GM23338 (cell line): Measurements from ENCODE around the gene CLASRP. TPM values are rescaled to one million over a fixed set of nuclear protein-coding genes. Genes with fewer than 3 reads are reported as not detected.

Experiments
- ATAC-seq: fragments of 200-7000 bp; cut with Tn5 transposase; 3 replicates; pipeline ENCODE4 v1.9.1; 2020
- DNase-seq: peaks from one replicate; pipeline ENCODE4 v3.0.0-alpha.2; 2015; ENCODE audit warnings: low spot score
- H2AFZ ChIP-seq: fragments of 200-600 bp; sonication (generic); 2 replicates; pipeline ENCODE4 v1.8.0; 2016; ENCODE audit warnings: antibody characterized with exemption, mild to moderate bottlenecking, moderate library complexity
- H3F3A ChIP-seq: fragments of 200-600 bp; sonication (generic); replicated peaks from 2 replicates; pipeline ENCODE4 v1.8.0; 2017; ENCODE audit warnings: antibody characterized with exemption, mixed run types, low read depth
- H3K27ac ChIP-seq: fragments of 200-600 bp; sonication (generic); 2 replicates; pipeline ENCODE4 v1.6.1; 2016; ENCODE audit warnings: low read depth
- H3K27me3 ChIP-seq: fragments of 200-600 bp; sonication (generic); 2 replicates; pipeline ENCODE4 v1.8.0; 2016; ENCODE audit warnings: mild to moderate bottlenecking, mixed run types, moderate library complexity; ENCODE audit not compliant: insufficient read depth
- H3K36me3 ChIP-seq: fragments of 200-600 bp; sonication (generic); 2 replicates; pipeline ENCODE4 v1.8.0; 2016; ENCODE audit warnings: mild to moderate bottlenecking; ENCODE audit not compliant: insufficient read depth
- H3K4me1 ChIP-seq: fragments of 200-600 bp; sonication (generic); 2 replicates; pipeline ENCODE4 v1.8.0; 2016; ENCODE audit warnings: mild to moderate bottlenecking, moderate library complexity; ENCODE audit not compliant: insufficient read depth
- H3K4me2 ChIP-seq: fragments of 200-600 bp; sonication (generic); 2 replicates; pipeline ENCODE4 v1.7.1; 2017; ENCODE audit warnings: mixed run types
- H3K4me3 ChIP-seq: fragments of 200-600 bp; sonication (generic); 2 replicates; pipeline ENCODE4 v1.6.1; 2016; ENCODE audit warnings: mixed run types
- H3K79me2 ChIP-seq: fragments of 200-600 bp; sonication (generic); replicated peaks from 2 replicates; pipeline ENCODE4 v1.8.0; 2017; ENCODE audit warnings: mild to moderate bottlenecking; ENCODE audit not compliant: insufficient read depth
- H3K9me2 ChIP-seq: fragments of 200-600 bp; sonication (generic); 2 replicates; pipeline ENCODE4 v1.8.0; 2017; ENCODE audit not compliant: insufficient read depth
- H4K20me1 ChIP-seq: fragments of 200-600 bp; sonication (generic); replicated peaks from 2 replicates; pipeline ENCODE4 v1.8.0; 2017; ENCODE audit warnings: mild to moderate bottlenecking; ENCODE audit not compliant: insufficient read depth
- H3K27ac Mint-ChIP-seq: 2 replicates; pipeline ENCODE4 v1.8.0; 2020; ENCODE audit warnings: inconsistent platforms, mild to moderate bottlenecking, moderate library complexity, mixed read lengths
- H3K27me3 Mint-ChIP-seq: 3 replicates; pipeline ENCODE4 v1.8.0; 2022; ENCODE audit warnings: low read depth, mild to moderate bottlenecking, moderate library complexity, mixed read lengths, inconsistent platforms; ENCODE audit not compliant: insufficient read depth, poor library complexity
- H3K36me3 Mint-ChIP-seq: 3 replicates; pipeline ENCODE4 v1.8.0; 2021; ENCODE audit warnings: low read depth, mild to moderate bottlenecking, inconsistent platforms, moderate library complexity, mixed read lengths
- H3K4me1 Mint-ChIP-seq: 3 replicates; pipeline ENCODE4 v1.8.0; 2020; ENCODE audit warnings: mild to moderate bottlenecking, inconsistent platforms, mixed read lengths
- H3K4me3 Mint-ChIP-seq: 3 replicates; pipeline ENCODE4 v1.8.0; 2021; ENCODE audit warnings: moderate library complexity, mild to moderate bottlenecking, inconsistent platforms, mixed read lengths
- H3K9me3 Mint-ChIP-seq: 3 replicates; pipeline ENCODE4 v1.8.0; 2020; ENCODE audit warnings: moderate library complexity, mild to moderate bottlenecking, inconsistent platforms, mixed read lengths
- CREB1 ChIP-seq: fragments of 250-450 bp; sonication (Bioruptor Pico); IDR thresholded peaks from 2 replicates; pipeline ENCODE4 v1.5.0; 2020; ENCODE audit warnings: low read depth, mild to moderate bottlenecking, moderate library complexity
- EZH2 ChIP-seq: fragments of 200-600 bp; sonication (generic); IDR thresholded peaks from one replicate; pipeline ENCODE4 v1.8.0; 2017; ENCODE audit warnings: antibody characterized with exemption, mild to moderate bottlenecking, low read depth; ENCODE audit not compliant: unreplicated experiment
- EZH2phosphoT487 ChIP-seq: fragments of 200-600 bp; sonication (generic); IDR thresholded peaks from one replicate; pipeline ENCODE4 v1.8.1; 2018; ENCODE audit warnings: antibody characterized with exemption; ENCODE audit not compliant: unreplicated experiment
- JUNB ChIP-seq: IDR thresholded peaks from one replicate; pipeline ENCODE4 v1.6.1; 2016; ENCODE audit warnings: antibody characterized with exemption; ENCODE audit not compliant: unreplicated experiment
- NANOG ChIP-seq: IDR thresholded peaks from 2 replicates; pipeline ENCODE4 v1.6.1; 2016; ENCODE audit warnings: antibody characterized with exemption, borderline replicate concordance
- POLR2AphosphoS5 ChIP-seq: IDR thresholded peaks from 2 replicates; pipeline ENCODE4 v1.6.1; 2016; ENCODE audit warnings: antibody characterized with exemption, low read depth
- STAT1 ChIP-seq: IDR thresholded peaks from one replicate; pipeline ENCODE4 v1.6.1; 2016; ENCODE audit warnings: antibody characterized with exemption; ENCODE audit not compliant: unreplicated experiment
- ZNF114 ChIP-seq: fragments of 250-450 bp; sonication (Bioruptor Pico); IDR thresholded peaks from 2 replicates; pipeline ENCODE4 v1.5.0; 2020; ENCODE audit warnings: mild to moderate bottlenecking, moderate library complexity
- ZNF331 ChIP-seq: fragments of 250-450 bp; sonication (Bioruptor Pico); IDR thresholded peaks from 2 replicates; pipeline ENCODE4 v1.5.0; 2020; ENCODE audit warnings: low read depth, mild to moderate bottlenecking, moderate library complexity
- polyA plus RNA-seq: library from polyadenylated mRNA; unstranded; fragments of >200 nt; fragmentation: Nextera tagmentation; extraction: Ambion mirVana; gene quantifications from 2 replicates; pipeline ENCODE4 v1.2.1, GENCODE V29; 2016
- total RNA-seq: library from RNA; depleted of rRNA; stranded (reverse); fragments of >200 nt; shearing (Covaris generic); gene quantifications from 2 replicates; pipeline ENCODE4 v1.2.3, GENCODE V29; 2014
- TF ChIP-seq, protein P1 (sequence below): IDR thresholded peaks from one replicate; pipeline ENCODE4 v1.6.1; 2018; ENCODE audit warnings: antibody characterized with exemption; ENCODE audit not compliant: unreplicated experiment
- TF ChIP-seq, protein P2 (sequence below): fragments of 250-450 bp; sonication (Bioruptor Pico); IDR thresholded peaks from 2 replicates; pipeline ENCODE4 v1.5.0; 2020; ENCODE audit warnings: mild to moderate bottlenecking, moderate library complexity
- TF ChIP-seq, protein P3 (sequence below): IDR thresholded peaks from 2 replicates; pipeline ENCODE4 v1.6.1; 2016; ENCODE audit warnings: antibody characterized with exemption
- TF ChIP-seq, protein P4 (sequence below), 2 experiments: fragments of 200-600 bp in 1 of 2; sonication (generic) in 1 of 2; conservative IDR thresholded peaks; 2 replicates each; pipeline versions ENCODE4 v1.5.1 to v1.6.1; 2016 to 2017; ENCODE audit warnings: antibody characterized with exemption in 2 of 2, low read depth in 2 of 2, mild to moderate bottlenecking in 2 of 2, moderate library complexity in 1 of 2

CLASRP gene
- total and polyA plus RNA-seq, 2 experiments from 2014 or later = 27.1 to 78.7 TPM

DNA sequence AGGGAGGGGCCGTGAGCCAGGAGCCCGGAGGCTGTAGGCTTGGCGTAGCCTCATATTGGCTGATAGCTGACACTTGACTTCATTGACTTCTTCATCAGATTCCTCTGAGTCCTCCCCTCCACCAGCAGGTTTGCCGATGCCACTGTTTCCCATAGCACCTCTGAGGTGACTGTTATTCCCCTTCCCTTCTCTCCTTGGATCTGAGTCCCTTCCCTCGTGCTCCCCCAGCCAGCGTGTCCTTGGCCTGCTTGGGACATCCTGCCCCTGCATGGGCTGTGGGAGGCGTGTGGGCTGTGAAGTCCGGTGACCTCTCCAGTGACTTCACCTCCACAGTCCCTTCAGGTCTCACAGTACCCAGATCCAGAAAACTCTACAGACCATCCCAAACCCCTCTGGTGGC, 63.0 kb downstream of the CLASRP start:
- Histone ChIP-seq H3K4me2 (no peak overlapping the region), H3K4me1 (peaks cover 17% of the 10 kb centered on the region; the same call in 1 of the 2 replicates), H3K27me3 (no peaks in the 10 kb centered on the region), H3F3A (no peaks in the 10 kb centered on the region), H4K20me1 (peaks cover 60% of the 10 kb centered on the region), H3K4me3 (no peak overlapping the region), H3K27ac (no peak overlapping the region), H2AFZ (no peak overlapping the region), H3K36me3 (no peaks in the 10 kb centered on the region), H3K79me2 (peaks cover 95% of the 10 kb centered on the region), H3K9me2 (no peaks in the 10 kb centered on the region)
- Mint-ChIP-seq H3K9me3 (no peaks in the 10 kb centered on the region), H3K4me1 (peaks cover 70% of the 10 kb centered on the region), H3K27ac (no peak overlapping the region), H3K36me3 (peaks cover 4% of the 10 kb centered on the region; the same call in 2 of the 3 replicates), H3K4me3 (no peak overlapping the region), H3K27me3 (peaks cover 9% of the 10 kb centered on the region)
- TF ChIP-seq, protein P1, sequence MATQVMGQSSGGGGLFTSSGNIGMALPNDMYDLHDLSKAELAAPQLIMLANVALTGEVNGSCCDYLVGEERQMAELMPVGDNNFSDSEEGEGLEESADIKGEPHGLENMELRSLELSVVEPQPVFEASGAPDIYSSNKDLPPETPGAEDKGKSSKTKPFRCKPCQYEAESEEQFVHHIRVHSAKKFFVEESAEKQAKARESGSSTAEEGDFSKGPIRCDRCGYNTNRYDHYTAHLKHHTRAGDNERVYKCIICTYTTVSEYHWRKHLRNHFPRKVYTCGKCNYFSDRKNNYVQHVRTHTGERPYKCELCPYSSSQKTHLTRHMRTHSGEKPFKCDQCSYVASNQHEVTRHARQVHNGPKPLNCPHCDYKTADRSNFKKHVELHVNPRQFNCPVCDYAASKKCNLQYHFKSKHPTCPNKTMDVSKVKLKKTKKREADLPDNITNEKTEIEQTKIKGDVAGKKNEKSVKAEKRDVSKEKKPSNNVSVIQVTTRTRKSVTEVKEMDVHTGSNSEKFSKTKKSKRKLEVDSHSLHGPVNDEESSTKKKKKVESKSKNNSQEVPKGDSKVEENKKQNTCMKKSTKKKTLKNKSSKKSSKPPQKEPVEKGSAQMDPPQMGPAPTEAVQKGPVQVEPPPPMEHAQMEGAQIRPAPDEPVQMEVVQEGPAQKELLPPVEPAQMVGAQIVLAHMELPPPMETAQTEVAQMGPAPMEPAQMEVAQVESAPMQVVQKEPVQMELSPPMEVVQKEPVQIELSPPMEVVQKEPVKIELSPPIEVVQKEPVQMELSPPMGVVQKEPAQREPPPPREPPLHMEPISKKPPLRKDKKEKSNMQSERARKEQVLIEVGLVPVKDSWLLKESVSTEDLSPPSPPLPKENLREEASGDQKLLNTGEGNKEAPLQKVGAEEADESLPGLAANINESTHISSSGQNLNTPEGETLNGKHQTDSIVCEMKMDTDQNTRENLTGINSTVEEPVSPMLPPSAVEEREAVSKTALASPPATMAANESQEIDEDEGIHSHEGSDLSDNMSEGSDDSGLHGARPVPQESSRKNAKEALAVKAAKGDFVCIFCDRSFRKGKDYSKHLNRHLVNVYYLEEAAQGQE = no peak
- no peak for TF ChIP-seq POLR2AphosphoS5
- TF ChIP-seq JUNB = no peak
- TF ChIP-seq EZH2phosphoT487 = no peak
- TF ChIP-seq EZH2 = no peak
- TF ChIP-seq, protein P2, sequence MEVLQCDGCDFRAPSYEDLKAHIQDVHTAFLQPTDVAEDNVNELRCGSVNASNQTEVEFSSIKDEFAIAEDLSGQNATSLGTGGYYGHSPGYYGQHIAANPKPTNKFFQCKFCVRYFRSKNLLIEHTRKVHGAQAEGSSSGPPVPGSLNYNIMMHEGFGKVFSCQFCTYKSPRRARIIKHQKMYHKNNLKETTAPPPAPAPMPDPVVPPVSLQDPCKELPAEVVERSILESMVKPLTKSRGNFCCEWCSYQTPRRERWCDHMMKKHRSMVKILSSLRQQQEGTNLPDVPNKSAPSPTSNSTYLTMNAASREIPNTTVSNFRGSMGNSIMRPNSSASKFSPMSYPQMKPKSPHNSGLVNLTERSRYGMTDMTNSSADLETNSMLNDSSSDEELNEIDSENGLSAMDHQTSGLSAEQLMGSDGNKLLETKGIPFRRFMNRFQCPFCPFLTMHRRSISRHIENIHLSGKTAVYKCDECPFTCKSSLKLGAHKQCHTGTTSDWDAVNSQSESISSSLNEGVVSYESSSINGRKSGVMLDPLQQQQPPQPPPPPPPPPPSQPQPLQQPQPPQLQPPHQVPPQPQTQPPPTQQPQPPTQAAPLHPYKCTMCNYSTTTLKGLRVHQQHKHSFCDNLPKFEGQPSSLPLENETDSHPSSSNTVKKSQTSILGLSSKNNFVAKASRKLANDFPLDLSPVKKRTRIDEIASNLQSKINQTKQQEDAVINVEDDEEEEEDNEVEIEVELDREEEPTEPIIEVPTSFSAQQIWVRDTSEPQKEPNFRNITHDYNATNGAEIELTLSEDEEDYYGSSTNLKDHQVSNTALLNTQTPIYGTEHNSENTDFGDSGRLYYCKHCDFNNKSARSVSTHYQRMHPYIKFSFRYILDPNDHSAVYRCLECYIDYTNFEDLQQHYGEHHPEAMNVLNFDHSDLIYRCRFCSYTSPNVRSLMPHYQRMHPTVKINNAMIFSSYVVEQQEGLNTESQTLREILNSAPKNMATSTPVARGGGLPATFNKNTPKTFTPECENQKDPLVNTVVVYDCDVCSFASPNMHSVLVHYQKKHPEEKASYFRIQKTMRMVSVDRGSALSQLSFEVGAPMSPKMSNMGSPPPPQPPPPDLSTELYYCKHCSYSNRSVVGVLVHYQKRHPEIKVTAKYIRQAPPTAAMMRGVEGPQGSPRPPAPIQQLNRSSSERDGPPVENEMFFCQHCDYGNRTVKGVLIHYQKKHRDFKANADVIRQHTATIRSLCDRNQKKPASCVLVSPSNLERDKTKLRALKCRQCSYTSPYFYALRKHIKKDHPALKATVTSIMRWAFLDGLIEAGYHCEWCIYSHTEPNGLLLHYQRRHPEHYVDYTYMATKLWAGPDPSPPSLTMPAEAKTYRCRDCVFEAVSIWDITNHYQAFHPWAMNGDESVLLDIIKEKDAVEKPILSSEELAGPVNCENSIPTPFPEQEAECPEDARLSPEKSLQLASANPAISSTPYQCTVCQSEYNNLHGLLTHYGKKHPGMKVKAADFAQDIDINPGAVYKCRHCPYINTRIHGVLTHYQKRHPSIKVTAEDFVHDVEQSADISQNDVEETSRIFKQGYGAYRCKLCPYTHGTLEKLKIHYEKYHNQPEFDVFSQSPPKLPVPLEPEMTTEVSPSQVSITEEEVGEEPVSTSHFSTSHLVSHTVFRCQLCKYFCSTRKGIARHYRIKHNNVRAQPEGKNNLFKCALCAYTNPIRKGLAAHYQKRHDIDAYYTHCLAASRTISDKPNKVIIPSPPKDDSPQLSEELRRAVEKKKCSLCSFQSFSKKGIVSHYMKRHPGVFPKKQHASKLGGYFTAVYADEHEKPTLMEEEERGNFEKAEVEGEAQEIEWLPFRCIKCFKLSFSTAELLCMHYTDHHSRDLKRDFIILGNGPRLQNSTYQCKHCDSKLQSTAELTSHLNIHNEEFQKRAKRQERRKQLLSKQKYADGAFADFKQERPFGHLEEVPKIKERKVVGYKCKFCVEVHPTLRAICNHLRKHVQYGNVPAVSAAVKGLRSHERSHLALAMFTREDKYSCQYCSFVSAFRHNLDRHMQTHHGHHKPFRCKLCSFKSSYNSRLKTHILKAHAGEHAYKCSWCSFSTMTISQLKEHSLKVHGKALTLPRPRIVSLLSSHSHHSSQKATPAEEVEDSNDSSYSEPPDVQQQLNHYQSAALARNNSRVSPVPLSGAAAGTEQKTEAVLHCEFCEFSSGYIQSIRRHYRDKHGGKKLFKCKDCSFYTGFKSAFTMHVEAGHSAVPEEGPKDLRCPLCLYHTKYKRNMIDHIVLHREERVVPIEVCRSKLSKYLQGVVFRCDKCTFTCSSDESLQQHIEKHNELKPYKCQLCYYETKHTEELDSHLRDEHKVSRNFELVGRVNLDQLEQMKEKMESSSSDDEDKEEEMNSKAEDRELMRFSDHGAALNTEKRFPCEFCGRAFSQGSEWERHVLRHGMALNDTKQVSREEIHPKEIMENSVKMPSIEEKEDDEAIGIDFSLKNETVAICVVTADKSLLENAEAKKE (CRISPR knock-in tag) = no peak
- TF ChIP-seq ZNF331 (CRISPR knock-in tag) = no peak
- no peak for TF ChIP-seq STAT1
- TF ChIP-seq, protein P3, sequence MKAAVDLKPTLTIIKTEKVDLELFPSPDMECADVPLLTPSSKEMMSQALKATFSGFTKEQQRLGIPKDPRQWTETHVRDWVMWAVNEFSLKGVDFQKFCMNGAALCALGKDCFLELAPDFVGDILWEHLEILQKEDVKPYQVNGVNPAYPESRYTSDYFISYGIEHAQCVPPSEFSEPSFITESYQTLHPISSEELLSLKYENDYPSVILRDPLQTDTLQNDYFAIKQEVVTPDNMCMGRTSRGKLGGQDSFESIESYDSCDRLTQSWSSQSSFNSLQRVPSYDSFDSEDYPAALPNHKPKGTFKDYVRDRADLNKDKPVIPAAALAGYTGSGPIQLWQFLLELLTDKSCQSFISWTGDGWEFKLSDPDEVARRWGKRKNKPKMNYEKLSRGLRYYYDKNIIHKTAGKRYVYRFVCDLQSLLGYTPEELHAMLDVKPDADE = no peak
- TF ChIP-seq, protein P4, sequence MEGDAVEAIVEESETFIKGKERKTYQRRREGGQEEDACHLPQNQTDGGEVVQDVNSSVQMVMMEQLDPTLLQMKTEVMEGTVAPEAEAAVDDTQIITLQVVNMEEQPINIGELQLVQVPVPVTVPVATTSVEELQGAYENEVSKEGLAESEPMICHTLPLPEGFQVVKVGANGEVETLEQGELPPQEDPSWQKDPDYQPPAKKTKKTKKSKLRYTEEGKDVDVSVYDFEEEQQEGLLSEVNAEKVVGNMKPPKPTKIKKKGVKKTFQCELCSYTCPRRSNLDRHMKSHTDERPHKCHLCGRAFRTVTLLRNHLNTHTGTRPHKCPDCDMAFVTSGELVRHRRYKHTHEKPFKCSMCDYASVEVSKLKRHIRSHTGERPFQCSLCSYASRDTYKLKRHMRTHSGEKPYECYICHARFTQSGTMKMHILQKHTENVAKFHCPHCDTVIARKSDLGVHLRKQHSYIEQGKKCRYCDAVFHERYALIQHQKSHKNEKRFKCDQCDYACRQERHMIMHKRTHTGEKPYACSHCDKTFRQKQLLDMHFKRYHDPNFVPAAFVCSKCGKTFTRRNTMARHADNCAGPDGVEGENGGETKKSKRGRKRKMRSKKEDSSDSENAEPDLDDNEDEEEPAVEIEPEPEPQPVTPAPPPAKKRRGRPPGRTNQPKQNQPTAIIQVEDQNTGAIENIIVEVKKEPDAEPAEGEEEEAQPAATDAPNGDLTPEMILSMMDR (conservative IDR thresholded peaks at IDR 0.05; ENCODE audit: low read depth in 2 of 2) = no peak
- no peak for TF ChIP-seq NANOG
- no peak for TF ChIP-seq ZNF114 (CRISPR knock-in tag)
- no peak for TF ChIP-seq CREB1 (CRISPR knock-in tag)
- DNase-seq = no peak
- ATAC-seq = no peak
